RKO (cell line): ENCODE results near the gene HYAL2.
"Not testable (repeated sequence)": the region's sequence is repeated elsewhere in the genome, so short reads cannot be mapped to it uniquely, and the experiment has no call there.

Source experiments
- DNase-seq: peaks from one replicate; pipeline ENCODE4 v3.0.0-alpha.2; 2016; ENCODE audit warnings: low spot score

HYAL2 gene

GRCh38 chr3:50289130-50289529 is 33.4 kb downstream of the HYAL2 start:
- no peak for DNase-seq

- DNase-seq: no peak
Measured at GRCh38 chr3:50288387-50289007, 34.0 kb downstream of the HYAL2 start.

DNA sequence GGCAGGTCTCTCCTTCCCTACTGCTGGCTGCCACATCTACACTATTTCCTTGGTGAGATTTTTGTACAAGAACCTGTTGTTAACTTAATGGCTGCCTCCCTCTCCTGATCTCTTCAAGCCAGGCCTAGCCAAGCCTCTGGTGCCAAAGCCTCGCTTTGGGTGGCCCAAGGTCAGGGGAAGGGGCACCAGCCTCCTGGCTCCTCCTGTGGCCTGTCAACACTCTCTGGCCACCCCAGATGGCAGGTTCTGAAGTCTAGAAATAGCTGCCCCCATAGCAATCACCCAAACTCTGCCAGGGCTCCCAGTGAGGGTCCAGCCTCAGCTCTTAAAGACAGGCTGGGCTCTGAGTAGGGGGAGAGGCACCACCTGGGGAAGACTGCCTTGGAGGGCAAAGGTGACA is 35.3 kb downstream of the HYAL2 start:
- DNase-seq: no peak

DNA sequence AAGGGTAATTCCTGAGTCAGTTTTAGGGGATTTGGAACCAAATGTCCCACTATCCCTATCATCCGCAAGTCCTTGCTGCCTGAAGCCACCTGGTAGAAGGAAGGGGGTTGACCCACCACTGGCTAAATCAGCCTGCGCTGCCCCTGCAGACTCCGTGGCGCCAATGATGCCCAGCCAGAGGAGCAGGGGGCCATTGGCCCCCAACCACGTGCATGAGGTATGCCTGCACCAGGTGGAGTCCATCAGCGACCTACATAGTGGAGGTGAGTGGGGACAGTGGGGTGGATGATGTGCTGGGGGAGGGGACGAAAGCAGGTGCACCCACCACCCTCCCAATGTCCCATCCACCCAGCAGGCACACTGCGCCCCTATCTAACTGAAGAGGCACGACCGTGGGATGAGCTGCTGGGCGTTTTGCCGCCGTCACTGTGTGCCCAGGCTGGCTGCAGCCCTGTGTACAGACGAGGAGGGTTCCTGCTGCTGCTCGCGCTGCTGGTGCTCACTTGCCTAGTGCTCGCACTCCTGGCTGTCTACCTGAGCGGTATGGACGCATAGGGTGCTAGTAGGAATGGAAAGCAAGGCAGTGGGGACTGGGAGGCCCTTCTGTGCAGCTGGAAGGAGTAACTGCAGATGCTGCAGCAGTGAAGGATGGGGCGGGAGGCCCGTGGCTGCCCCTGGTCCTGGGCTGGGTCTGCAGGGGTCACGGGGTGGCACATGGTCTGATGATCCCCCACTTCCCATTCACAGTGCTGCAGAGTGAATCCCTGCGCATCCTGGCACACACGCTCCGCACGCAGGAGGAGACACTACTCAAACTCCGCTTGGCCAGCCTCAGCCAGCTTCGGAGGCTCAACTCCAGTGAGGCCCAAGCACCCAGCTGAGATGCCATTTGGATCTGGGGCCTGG is 36.0 kb downstream of the HYAL2 start:
- DNase-seq: no peak

DNA sequence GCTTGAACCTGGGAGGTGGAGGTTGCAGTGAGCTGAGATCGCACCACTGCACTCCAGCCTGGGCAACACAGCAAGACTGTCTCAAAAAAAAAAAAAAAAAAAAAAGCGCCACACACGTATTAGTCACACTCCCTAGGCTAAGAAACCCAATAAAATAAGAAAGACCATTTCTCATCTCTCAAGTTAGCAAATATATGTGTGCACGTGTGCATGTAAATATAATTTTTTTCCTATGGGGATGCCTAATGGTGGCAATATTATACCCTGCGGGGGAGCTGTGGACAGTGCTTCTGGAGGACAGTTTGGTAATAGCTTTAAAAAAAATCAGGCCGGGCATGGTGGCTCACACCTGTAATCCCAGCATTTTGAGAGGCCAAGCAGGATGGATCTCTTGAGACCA is 38.4 kb downstream of the HYAL2 start:
- DNase-seq: not testable (repeated sequence)

DNA sequence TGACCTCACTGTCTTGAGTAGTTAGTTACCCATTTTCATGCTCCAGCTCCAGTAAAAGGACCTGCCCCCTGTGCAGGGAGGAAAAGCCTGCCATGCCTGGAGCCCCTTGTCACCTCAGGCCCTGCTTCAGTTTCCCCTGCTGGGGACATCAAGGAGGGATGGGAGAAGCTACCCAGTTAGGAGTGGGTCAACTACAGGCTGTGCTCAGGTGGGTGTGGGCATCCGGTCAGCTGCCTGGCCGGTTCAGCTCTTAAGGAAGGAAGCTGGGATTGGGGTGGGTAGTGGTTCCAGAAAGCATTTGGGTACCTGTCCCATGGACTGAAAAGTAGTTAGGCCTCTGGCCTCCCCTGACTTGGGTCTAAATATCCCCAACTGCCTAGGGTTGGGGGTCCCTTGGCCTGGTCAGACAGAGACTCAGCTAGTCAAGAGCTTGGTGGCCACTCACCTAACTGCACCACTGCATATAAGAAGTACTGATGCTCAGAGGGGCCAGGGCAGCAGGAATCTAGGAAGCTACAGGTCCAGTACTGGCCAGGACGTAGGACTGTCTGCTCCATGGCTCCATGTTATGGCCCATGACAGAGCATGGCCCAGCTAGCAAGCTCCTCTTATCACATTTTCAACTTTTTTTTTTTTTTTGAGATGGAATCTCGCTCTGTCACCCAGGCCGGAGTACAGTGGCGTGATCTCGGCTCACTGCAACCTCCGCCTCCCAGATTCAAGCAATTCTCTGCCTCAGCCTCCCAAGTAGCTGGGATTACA is 43.1 kb downstream of the HYAL2 start:
- no peak for DNase-seq

DNA sequence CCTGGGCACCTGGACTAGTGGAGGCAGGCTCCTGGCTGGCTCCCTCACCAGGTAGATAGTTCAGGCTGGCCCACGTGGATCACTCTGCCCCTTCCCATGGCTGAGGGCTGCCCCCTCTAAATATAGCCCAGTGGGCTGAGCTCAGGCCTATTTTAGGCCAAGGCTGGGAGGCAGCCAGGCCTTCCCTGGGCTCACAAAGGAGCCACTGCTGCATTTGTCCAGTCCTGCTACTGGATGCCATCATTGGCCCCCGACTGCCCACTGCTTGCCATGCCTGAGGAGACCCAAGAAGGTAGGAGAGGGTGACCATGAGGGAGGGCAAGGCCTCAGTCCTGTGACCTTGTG is 43.7 kb downstream of the HYAL2 start, which contains the start of gene LSMEM2:
TSS of gene LSMEM2 (plus strand) at position 208 of the 345 bp plus-strand sequence. CDS start at position 235, 27 bp downstream.
- no peak for DNase-seq

DNA sequence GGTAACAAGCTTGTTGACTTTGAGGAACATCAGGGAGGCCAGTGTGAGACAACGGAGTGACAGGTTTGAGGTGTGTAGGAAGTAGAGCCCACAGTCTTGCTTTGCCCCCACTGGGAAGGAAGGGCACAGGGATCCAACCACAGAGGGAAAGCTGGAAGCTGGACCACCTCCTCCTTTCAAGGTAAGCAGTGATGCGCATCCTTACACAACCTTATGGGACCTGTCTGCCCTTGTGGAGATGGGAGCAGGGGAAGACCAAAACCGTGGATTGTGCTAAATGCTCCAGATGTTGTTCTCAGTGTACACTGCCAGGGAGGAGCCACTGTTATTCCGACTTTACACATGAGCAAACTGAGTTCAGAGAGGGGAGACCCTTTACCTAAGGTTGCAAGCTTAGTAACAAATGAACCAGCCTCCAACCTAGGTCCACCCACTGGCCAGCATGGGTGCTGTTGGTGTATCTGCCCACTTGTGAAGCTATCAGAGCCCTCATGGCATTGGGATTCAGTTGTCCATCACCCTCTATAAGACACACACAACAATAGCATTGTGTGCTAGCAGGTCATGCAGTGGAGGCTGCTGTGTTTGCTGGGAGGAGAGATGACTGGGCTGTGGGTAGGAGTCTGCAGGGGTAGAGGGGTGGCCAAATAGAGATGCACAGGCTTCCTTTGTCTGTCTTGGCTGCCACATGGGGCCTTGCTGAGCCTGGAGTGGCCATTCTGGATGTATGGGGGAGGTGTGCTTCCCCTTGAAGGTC is 44.2 kb downstream of the HYAL2 start:
- DNase-seq: no peak

GRCh38 chr3:50276762-50277101 is 45.8 kb downstream of the HYAL2 start:
- no peak for DNase-seq

DNA sequence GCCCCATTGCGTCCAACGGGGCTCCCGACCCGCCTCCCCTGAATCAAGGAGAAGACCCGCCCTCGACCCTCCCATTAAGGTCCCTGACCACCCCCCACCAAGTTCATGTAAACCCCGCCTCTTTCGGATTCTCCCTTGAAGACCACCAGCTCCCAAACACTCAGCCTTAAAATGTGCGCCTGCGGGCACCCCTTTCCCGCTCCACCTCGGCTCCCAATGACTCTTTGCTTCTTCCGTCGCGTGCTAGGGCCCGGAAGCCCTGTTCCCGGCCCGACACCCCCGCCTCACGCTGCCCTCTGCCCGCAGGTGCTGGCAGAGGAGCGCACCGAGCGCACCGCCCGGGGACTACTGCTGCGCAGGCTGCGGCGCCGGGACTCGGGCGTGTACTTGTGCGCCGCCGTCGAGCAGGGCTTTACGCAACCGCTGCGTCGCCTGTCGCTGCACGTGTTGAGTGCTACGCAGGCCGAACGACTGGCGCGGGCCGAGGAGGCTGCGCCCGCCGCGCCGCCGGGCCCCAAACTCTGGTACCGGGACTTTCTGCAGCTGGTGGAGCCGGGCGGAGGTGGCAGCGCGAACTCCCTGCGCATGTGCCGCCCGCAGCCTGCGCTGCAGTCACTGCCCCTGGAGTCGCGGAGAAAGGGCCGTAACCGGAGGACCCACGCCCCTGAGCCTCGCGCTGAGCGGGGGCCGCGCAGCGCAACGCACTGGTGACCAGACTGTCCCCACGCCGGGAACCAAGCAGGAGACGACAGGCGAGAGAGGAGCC is 46.4 kb downstream of the HYAL2 start:
- DNase-seq: no peak

DNA sequence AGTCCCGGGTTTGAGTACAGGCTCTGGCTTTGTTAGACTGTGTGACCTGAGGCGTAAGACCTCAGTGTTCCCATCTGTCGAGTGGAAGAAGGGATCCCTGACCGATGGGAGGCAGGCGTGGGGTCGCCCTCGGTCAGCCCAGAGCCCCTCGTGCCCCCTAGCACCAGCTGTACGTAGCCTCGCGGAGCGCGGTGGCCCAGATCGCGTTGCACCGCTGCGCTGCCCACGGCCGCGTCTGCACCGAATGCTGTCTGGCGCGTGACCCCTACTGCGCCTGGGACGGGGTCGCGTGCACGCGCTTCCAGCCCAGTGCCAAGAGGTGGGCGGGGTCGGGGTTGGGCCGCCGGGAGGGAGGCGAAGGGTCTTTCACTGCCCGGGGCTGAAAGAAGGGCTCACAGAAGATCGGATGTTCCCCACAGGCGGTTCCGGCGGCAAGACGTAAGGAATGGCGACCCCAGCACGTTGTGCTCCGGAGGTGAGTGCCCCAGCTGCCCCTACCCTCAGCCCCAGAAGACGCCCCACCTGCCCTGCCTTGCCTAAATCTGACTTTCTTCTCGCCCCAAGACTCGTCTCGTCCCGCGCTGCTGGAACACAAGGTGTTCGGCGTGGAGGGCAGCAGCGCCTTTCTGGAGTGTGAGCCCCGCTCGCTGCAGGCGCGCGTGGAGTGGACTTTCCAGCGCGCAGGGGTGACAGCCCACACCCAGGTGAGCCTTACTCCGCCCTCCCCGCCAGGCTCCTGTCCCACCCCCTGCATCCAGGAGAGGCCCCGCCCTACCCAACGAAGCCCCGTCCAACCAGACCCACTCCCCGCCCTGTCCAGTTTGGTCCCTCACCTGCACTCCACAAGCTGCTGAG is 47.2 kb downstream of the HYAL2 start:
- DNase-seq: no peak

GRCh38 chr3:50274371-50275104 is 48.0 kb downstream of the HYAL2 start:
- peak; percentile 63 for DNase-seq

- no peak for DNase-seq
Measured at GRCh38 chr3:50273689-50274065, 48.9 kb downstream of the HYAL2 start.

- peak; percentile 70 for DNase-seq
Measured at GRCh38 chr3:50272911-50273688, 49.4 kb downstream of the HYAL2 start.

GRCh38 chr3:50272538-50272910 is 50.0 kb downstream of the HYAL2 start:
- DNase-seq: not testable (repeated sequence)

DNA sequence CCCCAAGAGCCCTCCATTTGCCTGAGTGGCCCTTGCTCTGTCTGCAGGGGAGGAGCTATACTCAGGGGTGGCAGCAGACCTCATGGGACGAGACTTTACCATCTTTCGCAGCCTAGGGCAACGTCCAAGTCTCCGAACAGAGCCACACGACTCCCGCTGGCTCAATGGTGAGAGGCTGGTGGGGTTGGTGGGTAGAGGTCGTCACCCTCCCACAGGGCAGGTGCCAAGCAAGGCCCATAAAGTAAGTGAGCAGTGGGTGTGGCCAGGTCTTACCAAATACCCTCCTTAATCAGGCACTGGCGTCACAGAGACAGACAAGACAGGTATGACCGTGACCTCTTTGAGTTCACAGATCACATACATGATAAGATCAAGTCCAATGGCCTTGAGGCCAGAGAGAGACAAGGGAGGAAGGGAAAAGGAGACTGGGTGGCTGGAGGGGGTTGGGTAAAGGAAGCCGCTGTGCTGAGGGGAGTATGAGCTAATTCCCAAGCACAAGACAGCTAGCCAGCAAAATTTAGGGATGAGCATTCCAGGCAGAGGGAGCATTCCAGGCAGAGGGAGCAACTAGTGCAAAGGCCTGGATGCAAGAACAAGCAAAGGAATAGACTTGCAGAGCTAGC is 51.1 kb downstream of the HYAL2 start:
- no peak for DNase-seq

DNA sequence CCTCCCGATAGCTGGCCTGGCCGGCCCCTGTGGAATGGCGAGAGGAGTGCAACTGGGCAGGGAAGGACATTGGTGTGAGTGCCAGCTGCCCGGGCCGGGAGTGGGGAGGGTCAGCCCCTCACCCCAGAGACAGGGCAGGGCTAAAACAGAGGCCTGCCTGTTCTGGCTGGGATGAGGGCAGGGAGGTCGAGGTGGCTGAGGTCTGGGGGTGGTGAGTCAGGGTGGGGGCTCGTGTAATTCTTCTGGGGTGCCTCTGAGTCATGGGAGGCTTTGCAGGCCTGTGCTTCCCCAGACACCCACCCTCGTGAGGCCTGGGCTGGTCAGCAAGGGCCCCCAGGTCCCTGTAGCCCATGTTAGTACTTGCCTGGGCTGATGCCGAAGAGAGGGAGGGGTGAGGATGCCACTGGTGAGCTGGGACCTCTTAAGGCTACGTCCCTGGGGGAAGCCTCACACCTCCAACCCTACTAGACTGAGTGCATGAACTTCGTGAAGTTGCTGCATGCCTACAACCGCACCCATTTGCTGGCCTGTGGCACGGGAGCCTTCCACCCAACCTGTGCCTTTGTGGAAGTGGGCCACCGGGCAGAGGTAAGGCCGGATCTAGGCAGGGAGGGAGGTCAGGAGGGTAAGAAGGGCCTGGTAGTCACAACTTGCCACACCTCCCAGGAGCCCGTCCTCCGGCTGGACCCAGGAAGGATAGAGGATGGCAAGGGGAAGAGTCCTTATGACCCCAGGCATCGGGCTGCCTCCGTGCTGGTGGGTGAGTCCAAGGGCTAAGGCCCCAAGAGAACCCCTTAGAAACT is 51.9 kb downstream of the HYAL2 start:
- no peak for DNase-seq

DNA sequence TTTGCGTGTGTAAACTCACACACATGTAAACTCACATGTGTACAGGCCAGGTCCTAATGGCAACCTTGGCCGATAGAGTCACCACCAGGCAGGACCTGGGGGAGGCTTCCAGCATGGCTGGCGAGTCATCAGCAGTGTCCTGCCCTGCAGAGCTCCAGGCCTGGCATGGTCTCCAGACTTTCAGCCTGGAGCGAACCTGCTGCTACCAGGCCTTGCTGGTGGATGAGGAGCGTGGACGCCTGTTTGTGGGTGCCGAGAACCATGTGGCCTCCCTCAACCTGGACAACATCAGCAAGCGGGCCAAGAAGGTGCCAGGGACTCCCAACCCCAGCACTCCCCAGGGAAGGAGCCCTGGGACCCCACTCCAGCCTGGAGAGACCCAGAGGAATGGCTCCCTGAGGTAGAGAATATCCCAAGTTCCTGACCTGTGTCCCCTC is 52.5 kb downstream of the HYAL2 start:
- no peak for DNase-seq
